GM19351 (cell line): Measurements from ENCODE around the gene SORBS2.

ENCODE experiments used
- ATAC-seq: cut with Tn5 transposase; IDR thresholded peaks from one replicate; pipeline ENCODE4 v1.9.1; 2021; ENCODE audit warnings: mild to moderate bottlenecking, moderate library complexity; ENCODE audit not compliant: unreplicated experiment

The SORBS2 gene

GRCh38 chr4:185835814-185836213, 23.8 kb upstream of the SORBS2 start:
- ATAC-seq = no peak

GRCh38 chr4:185835336-185835735, 23.3 kb upstream of the SORBS2 start:
- ATAC-seq = no peak

GRCh38 chr4:185834778-185835177, 22.8 kb upstream of the SORBS2 start:
- no peak for ATAC-seq

- no peak for ATAC-seq
Observed at GRCh38 chr4:185834088-185834487, 22.1 kb upstream of the SORBS2 start.

GRCh38 chr4:185833055-185833598, 21.1 kb upstream of the SORBS2 start:
- no peak for ATAC-seq

GRCh38 chr4:185831125-185831815, 19.3 kb upstream of the SORBS2 start:
- ATAC-seq = no peak

GRCh38 chr4:185830263-185830994, 18.4 kb upstream of the SORBS2 start:
- ATAC-seq = no peak

GRCh38 chr4:185826381-185826780, 14.4 kb upstream of the SORBS2 start:
- no peak for ATAC-seq

- no peak for ATAC-seq
Observed at GRCh38 chr4:185825737-185826136, 13.7 kb upstream of the SORBS2 start.

GRCh38 chr4:185822791-185823190, 10.8 kb upstream of the SORBS2 start:
- no peak for ATAC-seq

GRCh38 chr4:185821029-185821419, 9.0 kb upstream of the SORBS2 start:
- no peak for ATAC-seq

- no peak for ATAC-seq
Observed at GRCh38 chr4:185820146-185821028, 8.4 kb upstream of the SORBS2 start.

- no peak for ATAC-seq
Observed at GRCh38 chr4:185819144-185819543, 7.2 kb upstream of the SORBS2 start.

GRCh38 chr4:185817403-185817818, 5.4 kb upstream of the SORBS2 start:
- no peak for ATAC-seq

- ATAC-seq = no peak
Observed at GRCh38 chr4:185813133-185813532, 1.1 kb upstream of the SORBS2 start.

- no peak for ATAC-seq
Observed at GRCh38 chr4:185810746-185811508, 1.1 kb downstream of the SORBS2 start.

- ATAC-seq = no peak
Observed at GRCh38 chr4:185809533-185810071, 2.4 kb downstream of the SORBS2 start.

- no peak for ATAC-seq
Observed at GRCh38 chr4:185809121-185809520, 2.9 kb downstream of the SORBS2 start.

- no peak for ATAC-seq
Observed at GRCh38 chr4:185805979-185806378, 6.0 kb downstream of the SORBS2 start.

- no peak for ATAC-seq
Observed at GRCh38 chr4:185805262-185805802, 6.7 kb downstream of the SORBS2 start.
